Lower leg skin (tissue), 3 donors: ENCODE data around the gene ZC3H18.

Experiments used
- POLR2A ChIP-seq, 2 donors: fragments of 450-650 bp; IDR thresholded peaks; one replicate each; pipeline ENCODE4 v1.6.1; 2016 to 2017; ENCODE audit warnings: antibody characterized with exemption in 2 of 2, mild to moderate bottlenecking in 1 of 2, moderate library complexity in 1 of 2
- TF ChIP-seq, protein P1 (sequence below), 3 donors: fragments of 450-650 bp; IDR thresholded peaks; one replicate each; pipeline ENCODE4 v1.5.1; 2016; ENCODE audit warnings: antibody characterized with exemption in 3 of 3, mild to moderate bottlenecking in 3 of 3, moderate library complexity in 2 of 3

DNA sequence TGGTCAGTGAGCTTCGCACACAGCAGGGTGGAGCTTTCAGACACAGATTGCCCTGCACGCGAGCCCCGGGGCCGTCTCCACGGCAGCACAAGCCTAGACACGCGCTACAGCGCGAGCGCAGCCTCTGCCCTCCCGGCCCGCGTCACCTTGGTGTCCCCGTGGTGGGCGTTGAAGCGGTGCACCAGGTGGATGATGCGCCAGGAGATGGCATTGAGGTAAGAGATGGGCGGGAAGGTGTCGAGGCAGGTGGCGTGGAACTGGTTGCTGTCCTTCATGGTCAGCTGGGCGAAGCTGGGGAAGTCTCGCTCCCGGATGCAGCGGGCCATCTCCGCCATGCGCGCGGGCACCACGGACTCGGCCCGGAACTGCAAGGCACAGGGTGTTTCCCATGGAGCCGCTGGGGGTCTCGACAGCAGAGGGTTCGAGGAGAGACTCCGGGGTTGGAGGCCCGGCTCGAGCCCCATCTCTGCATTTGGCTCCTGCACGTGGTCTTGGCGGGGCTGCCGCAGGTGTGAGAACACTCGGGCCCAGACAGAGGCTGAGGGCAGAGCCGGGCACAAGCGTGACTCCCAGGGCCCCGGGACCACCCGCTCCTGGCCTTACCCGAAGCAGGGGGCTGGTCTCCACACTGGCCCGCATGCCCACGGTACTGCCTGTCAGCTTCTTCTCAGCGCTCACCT lies 85.0 kb downstream of the ZC3H18 start:
- TF ChIP-seq, protein P1, sequence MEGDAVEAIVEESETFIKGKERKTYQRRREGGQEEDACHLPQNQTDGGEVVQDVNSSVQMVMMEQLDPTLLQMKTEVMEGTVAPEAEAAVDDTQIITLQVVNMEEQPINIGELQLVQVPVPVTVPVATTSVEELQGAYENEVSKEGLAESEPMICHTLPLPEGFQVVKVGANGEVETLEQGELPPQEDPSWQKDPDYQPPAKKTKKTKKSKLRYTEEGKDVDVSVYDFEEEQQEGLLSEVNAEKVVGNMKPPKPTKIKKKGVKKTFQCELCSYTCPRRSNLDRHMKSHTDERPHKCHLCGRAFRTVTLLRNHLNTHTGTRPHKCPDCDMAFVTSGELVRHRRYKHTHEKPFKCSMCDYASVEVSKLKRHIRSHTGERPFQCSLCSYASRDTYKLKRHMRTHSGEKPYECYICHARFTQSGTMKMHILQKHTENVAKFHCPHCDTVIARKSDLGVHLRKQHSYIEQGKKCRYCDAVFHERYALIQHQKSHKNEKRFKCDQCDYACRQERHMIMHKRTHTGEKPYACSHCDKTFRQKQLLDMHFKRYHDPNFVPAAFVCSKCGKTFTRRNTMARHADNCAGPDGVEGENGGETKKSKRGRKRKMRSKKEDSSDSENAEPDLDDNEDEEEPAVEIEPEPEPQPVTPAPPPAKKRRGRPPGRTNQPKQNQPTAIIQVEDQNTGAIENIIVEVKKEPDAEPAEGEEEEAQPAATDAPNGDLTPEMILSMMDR (IDR thresholded peaks at IDR 0.05): no peak
- no peak for TF ChIP-seq POLR2A (IDR thresholded peaks at IDR 0.05)
